HT1080 (cell line): ENCODE measurements around the gene RILPL1. TPM values are rescaled to one million over a fixed set of nuclear protein-coding genes. Genes with fewer than 3 reads are reported as not detected.
"Not testable (repeated sequence)": the region's sequence is repeated elsewhere in the genome, so short reads cannot be mapped to it uniquely, and the experiment has no call there.

Experiments
- DNase-seq: peaks from one replicate; pipeline ENCODE4 v3.0.0-alpha.2; 2015; ENCODE audit warnings: low read depth
- polyA plus RNA-seq, 2 experiments: library from polyadenylated mRNA; depleted of rRNA; stranded (reverse); fragments of >200 nt; gene quantifications; 2 replicates each; pipeline ENCODE4 v1.2.3, GENCODE V29; 2015
- total RNA-seq: library from RNA; depleted of rRNA; stranded (reverse); fragments of >200 nt; shearing (Covaris generic); gene quantifications from 2 replicates; pipeline ENCODE4 v1.2.3, GENCODE V29; 2014; rRNA removed

RILPL1 gene, protein sequence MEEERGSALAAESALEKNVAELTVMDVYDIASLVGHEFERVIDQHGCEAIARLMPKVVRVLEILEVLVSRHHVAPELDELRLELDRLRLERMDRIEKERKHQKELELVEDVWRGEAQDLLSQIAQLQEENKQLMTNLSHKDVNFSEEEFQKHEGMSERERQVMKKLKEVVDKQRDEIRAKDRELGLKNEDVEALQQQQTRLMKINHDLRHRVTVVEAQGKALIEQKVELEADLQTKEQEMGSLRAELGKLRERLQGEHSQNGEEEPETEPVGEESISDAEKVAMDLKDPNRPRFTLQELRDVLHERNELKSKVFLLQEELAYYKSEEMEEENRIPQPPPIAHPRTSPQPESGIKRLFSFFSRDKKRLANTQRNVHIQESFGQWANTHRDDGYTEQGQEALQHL
- total RNA-seq: 8.8 and 11.7 TPM in 2 replicates
- 7.5 and 9.3 TPM in 2 replicates for polyA plus RNA-seq (2015; cell fraction: cytosol; rRNA removed)
- polyA plus RNA-seq (2015; cell fraction: nucleus; rRNA removed): 8.1 and 14.0 TPM in 2 replicates

- DNase-seq: peak; percentile 50
Measured at GRCh38 chr12:123533672-123534643, at the start of gene RILPL1. RILPL1 (minus strand) TSS chr12:123533719; CDS start chr12:123533482, 237 bp downstream.

- DNase-seq: no peak
Measured at GRCh38 chr12:123580772-123581171, 47.3 kb upstream of the RILPL1 start.

GRCh38 chr12:123578829-123579228, 45.3 kb upstream of the RILPL1 start:
- not testable (repeated sequence) for DNase-seq

GRCh38 chr12:123578243-123578642, 44.7 kb upstream of the RILPL1 start:
- DNase-seq: no peak

- no peak for DNase-seq
Measured at GRCh38 chr12:123576611-123577010, 43.1 kb upstream of the RILPL1 start.

- DNase-seq: no peak
Measured at GRCh38 chr12:123573870-123574269, 40.4 kb upstream of the RILPL1 start.

GRCh38 chr12:123572391-123572790, 38.9 kb upstream of the RILPL1 start:
- DNase-seq: no peak

- DNase-seq: peak; percentile 71
Measured at GRCh38 chr12:123571343-123571813, 37.9 kb upstream of the RILPL1 start.

DNA sequence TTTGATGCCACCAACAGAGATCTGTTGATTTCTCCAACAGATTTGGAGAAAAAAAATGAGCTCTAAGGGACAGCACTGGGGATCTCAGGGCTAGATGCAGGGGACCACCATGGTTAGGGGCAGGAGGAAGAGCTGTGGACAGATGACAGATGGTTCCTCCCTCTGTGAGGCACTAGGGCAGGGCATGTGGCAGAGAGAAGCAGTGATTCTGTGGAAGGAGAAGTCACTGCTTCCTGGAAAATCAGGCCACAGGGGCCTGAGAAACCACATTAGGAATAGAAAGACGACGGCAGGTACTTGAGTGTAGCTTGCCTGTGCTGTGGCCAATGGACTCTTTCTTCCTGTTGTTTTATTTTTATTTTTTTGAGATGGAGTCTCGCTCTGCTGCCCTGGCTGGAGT, 25.9 kb upstream of the RILPL1 start:
- DNase-seq: no peak

DNA sequence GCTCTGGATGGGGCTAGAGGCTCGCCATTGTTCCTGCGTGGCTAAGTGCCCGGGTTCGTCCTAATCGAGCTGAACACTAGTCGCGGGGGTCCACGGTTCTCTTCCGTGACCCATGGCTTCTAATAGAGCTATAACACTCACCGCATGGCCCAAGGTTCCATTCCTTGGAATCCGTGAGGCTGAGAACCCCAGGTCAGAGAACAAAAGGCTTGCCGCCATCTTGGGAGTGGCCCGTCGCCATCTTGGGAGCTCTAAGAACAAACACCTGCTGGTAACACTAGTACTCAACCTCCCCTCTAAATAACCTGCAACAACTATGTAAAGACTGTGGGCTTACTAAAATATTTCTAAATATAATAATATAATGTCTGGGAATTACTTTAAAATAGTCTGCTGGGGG, 25.0 kb upstream of the RILPL1 start:
- DNase-seq: not testable (repeated sequence)

- DNase-seq: not testable (repeated sequence)
Measured at GRCh38 chr12:123554843-123555242, 21.3 kb upstream of the RILPL1 start.

DNA sequence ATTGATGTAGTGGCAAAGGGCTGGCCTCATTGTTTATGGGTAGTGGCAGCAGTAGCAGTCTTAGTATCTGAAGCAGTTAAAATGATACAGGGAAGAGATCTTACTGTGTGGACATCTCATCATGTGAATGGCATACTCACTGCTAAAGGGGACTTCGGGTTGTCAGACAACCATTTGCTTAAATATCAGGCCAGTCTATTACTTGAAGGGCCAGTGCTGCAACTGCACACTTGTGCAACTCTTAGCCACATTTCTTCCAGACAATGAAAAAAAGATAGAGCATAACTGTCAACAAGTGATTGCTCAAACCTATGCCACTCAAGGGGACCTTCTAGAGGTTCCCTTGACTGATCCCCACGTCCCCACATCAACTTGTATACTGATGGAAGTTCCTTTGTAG, 20.6 kb upstream of the RILPL1 start:
- DNase-seq: not testable (repeated sequence)

GRCh38 chr12:123550700-123551099, 17.2 kb upstream of the RILPL1 start:
- DNase-seq: no peak

DNA sequence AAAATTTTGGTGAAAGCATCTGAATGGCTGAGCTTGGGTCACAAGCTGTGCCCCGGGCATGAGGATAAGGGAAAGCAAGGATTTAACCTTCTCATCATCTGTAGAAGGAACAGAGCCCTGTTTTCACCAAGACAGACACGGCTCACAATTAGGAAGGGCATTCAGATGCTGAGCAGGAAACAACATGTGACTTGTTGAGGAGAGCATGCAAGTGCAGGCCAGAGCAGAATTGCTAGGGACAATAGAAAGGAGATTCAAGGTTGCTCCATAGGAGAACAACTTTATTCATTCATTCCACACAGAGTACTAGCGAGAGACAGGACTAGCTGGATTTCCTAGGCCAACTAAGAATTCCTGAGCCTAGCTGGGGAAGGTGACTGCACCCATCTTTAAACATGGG, 14.6 kb upstream of the RILPL1 start:
- DNase-seq: no peak

- DNase-seq: peak; percentile 38
Measured at GRCh38 chr12:123546281-123546680, 12.8 kb upstream of the RILPL1 start.

DNA sequence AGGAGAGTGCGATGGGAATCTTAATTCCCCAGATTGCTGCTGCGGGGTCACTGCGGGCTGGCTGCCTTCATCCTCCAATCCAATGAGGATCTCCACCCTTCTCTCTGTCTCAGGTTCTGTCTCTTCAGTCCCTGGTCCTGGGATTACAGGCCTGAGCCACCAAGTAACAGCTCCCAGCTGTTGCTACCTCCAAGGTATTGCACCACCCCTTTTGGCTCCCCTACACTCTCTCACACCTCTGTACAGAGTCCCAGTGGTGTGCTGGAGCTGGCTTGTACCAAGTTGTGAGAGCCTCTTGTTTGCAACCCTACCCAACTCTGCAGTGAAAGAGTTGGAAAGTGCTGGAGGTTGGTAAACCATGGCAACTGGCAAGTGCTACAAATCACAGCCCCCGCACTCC, 10.0 kb upstream of the RILPL1 start:
- DNase-seq: no peak

DNA sequence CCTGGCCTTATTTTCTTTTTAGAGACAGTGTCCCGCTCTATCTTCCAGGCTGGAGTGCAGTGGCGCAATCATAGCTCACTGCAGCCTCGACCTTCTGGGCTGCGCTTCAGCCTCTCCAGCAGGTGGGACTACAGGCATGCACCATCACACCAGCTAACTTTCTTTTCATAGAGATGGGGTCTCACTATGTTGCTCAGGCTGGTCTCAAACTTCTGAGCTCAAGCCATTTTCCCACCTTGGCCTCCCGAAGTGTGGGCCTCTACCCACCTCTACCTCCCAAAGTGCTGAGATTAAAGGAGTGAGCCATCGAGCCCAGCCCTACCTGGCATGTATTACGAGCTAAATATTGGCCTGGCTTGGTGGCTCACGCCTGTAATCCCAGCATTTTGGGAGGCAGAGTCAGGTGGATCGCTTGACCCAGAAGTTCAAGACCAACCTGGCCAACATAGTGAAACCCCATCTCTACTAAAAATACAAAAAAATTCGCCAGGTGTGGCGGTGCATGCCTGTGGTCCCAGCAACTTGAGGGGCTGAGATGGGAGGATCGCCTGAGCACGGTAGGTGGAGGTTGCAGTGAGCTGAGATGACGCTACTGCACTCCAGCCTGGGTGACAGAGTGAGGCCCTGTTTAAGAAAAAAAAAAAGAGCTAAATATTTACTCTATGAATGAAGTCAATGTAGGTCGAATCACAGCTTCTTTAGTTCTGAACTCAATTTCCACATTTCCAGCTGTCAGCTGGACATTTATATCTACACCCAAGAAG, 7.6 kb upstream of the RILPL1 start:
- no peak for DNase-seq

- DNase-seq: not testable (repeated sequence)
Measured at GRCh38 chr12:123535952-123536351, 2.4 kb upstream of the RILPL1 start.

GRCh38 chr12:123532808-123533649, 490 bp downstream of the RILPL1 start:
- peak; percentile 35 for DNase-seq

- peak; percentile 64 for DNase-seq
Measured at GRCh38 chr12:123532019-123532418, 1.5 kb downstream of the RILPL1 start.
